Psoas muscle (tissue), 8 donors: Measurements from ENCODE around the gene AMOTL1. TPM values are rescaled to one million over a fixed set of nuclear protein-coding genes. Genes with fewer than 3 reads are reported as not detected.
A peak's percentile ranks its signal among the peaks of the same experiment; 100 is the strongest.

Experiments used
- ATAC-seq, 4 donors: fragments of 200-7000 bp; cut with Tn5 transposase; one replicate each; pipeline ENCODE4 v1.9.1; 2020; ENCODE audit warnings: moderate library complexity in 3 of 4, mild to moderate bottlenecking in 2 of 4
- DNase-seq, 2 donors: peaks; one replicate each; pipeline ENCODE4 v3.0.0-alpha.2; 2020
- H3K27ac ChIP-seq: fragments of 200-600 bp; one replicate; pipeline ENCODE4 v1.8.0; 2022
- H3K27me3 ChIP-seq, 3 donors: fragments of 200-600 bp in 1 of 3; one replicate each; pipeline versions ENCODE4 v1.6.1 to v1.8.0; 2013 to 2022; ENCODE audit warnings: low read length in 2 of 3, mild to moderate bottlenecking in 2 of 3, moderate library complexity in 1 of 3; ENCODE audit not compliant: insufficient read depth in 3 of 3
- H3K36me3 ChIP-seq, 2 donors: fragments of 200-600 bp in 1 of 2; one replicate each; pipeline versions ENCODE4 v1.6.1 to v1.8.0; 2013 to 2022; ENCODE audit warnings: low read depth in 1 of 2, mild to moderate bottlenecking in 1 of 2, moderate library complexity in 1 of 2; ENCODE audit not compliant: insufficient read depth in 1 of 2
- H3K4me1 ChIP-seq: fragments of 200-600 bp; one replicate; pipeline ENCODE4 v1.8.0; 2022
- H3K4me3 ChIP-seq: fragments of 200-600 bp; one replicate; pipeline ENCODE4 v1.8.0; 2022; ENCODE audit warnings: mild to moderate bottlenecking
- H3K9me3 ChIP-seq: fragments of 200-600 bp; one replicate; pipeline ENCODE4 v1.8.0; 2022
- CTCF ChIP-seq: fragments of 200-600 bp; IDR thresholded peaks from one replicate; pipeline ENCODE4 v1.8.0; 2022; ENCODE audit warnings: antibody characterized with exemption
- WGBS, 3 donors: extraction: QIAGEN DNeasy Blood & Tissue Kit; methylation state at CpG; one replicate each; pipeline versions ENCODE4 v1.1.6 to v1.1.7; 2013; 5-methylcytosine and 5-hydroxymethylcytosine counted together
- intact Hi-C, 2 donors: fragments of 100-400 bp; cut with DNase I; formaldehyde crosslinking; loops; one replicate each; pipeline versions ENCODE4 v1.11.0 to v1.14.2; 2022
- polyA plus RNA-seq, 3 donors: library from polyadenylated mRNA; stranded (reverse); fragments of 200-250 nt; gene quantifications; one replicate each; pipeline ENCODE4 v1.2.3, GENCODE V29; 2013
- total RNA-seq, 4 donors: library from RNA; stranded (reverse); fragmentation: NEBNext Ultra II Directional in 2 of 4; extraction: Animal tissue kit (Norgen Biotek cat#: 25700) in 2 of 4; gene quantifications; one replicate each; pipeline versions ENCODE4 v1.2.1 to v1.2.4, GENCODE V29; 2021 to 2023
- donor health status: healthy with polysubstance abuse.
- donor health status: DM: no; HTN: no; CAD: no; lungs with moderate emphysema.
- donor health status: Bipolar disorder and iron deficiency.
- donor health status: healthy.
- donor health status: DM: yes; HTN: yes; CAD: no.
- donor health status: DM: no; HTN: no; CAD: no.
- donor health status: DM: no; HTN: no; CAD: no.
- donor health status: DM: yes; HTN: yes; CAD: no.

AMOTL1 gene
- total and polyA plus RNA-seq, 7 donors = 46.5 to 355 (median 225) TPM

DNA sequence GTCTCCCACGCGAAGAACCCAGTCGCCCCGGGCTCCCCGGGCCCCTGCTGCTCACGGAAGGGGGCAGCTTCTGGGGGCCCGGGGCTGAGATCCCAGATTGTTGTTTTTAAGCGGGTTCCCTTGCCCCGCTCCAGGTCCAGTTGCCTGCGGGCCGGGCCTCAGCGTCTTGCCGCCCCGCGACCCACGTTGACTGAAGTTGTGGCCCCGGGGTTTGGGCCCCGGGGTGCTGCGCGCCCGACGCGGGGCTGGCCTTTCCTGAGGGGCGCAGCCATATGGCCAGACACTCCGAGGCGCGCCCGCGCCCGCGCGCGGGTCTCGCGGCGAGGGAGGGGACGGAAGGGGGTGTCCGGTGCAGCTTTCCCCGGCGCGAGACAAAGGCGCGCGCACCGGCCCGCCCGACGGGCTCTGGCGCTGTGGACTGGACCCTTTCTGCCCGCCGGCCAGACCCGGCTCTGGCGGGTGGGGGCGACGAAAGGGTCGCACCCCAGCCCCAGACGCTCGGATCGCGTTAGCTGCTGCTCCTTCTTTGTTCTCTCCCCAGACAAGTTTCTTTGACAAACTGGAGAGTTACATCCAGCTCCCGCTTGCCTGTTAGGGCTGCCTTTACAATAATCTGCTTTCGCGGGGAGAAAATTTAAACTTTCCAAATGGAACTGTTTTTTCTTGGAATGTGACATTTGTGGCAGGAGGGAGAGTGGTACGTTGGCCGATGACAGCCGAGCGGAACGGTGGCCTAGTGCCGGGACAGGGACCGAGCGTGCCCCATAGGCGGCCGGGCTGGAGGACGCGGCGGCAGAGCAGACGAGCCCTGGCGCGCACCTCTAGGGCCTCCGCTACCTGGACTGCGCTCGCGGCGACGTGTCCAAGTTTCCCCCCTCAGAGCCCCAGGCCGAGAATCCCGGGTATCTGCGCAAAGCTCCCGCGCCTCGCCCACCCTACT, 716 bp downstream of the AMOTL1 start:
- Histone ChIP-seq H3K4me3 (peak overlapping the region; percentile 99), H3K4me1 (peaks cover 52% of the 10 kb centered on the region), H3K36me3 (no peaks in the 10 kb centered on the region), H3K27ac (peak overlapping the region; percentile 99), H3K27me3 (no peaks in the 10 kb centered on the region), H3K9me3 (no peaks in the 10 kb centered on the region)
- WGBS, 3 donors = 0 to 1% (median 0%) methylated on average over 74 to 91 of the region's 91 CpGs
- peak; percentile 55 to 75 for DNase-seq
- no peak for TF ChIP-seq CTCF
- intact Hi-C loops = loop anchor here (2.0 to 10.0 kb wide), 4 partner anchors 32 to 147 kb away; no protein-coding TSS in a partner anchor
- peak; percentile 41 to 66 (median 60) for ATAC-seq

GRCh38 chr11:94769880-94770279, 1.7 kb downstream of the AMOTL1 start:
- WGBS, 3 donors = 10% methylated on average over 8 of the region's 8 CpGs
- Histone ChIP-seq H3K4me3 (peak overlapping the region; percentile 99), H3K4me1 (peaks cover 61% of the 10 kb centered on the region), H3K27me3 (no peaks in the 10 kb centered on the region), H3K36me3 (no peaks in the 10 kb centered on the region), H3K9me3 (no peaks in the 10 kb centered on the region), H3K27ac (peak overlapping the region; percentile 99)
- intact Hi-C loops = loop anchor here (2.0 to 10.0 kb wide), 5 partner anchors 31 to 148 kb away; no protein-coding TSS in a partner anchor
- ATAC-seq = peak in 3 of 4 donors; percentile 50 to 53 (median 53)
- TF ChIP-seq CTCF = no peak
- DNase-seq = peak; percentile 32 to 70

- H3K27ac ChIP-seq = peak overlapping the region; percentile 99
- ATAC-seq (no peak), DNase-seq (no peak)
- H3K9me3 ChIP-seq = no peaks in the 10 kb centered on the region
- WGBS, 3 donors = 65 to 75% (median 69%) methylated on average over 4 of the region's 4 CpGs
- peak overlapping the region; percentile 99 for H3K4me3 ChIP-seq
- peaks cover 66% of the 10 kb centered on the region for H3K4me1 ChIP-seq
- intact Hi-C loops = loop anchor here in 1 of 2 donors (5.0 kb wide), 1 partner anchor 82 kb away; no protein-coding TSS in a partner anchor
- TF ChIP-seq CTCF = no peak
- no peaks in the 10 kb centered on the region for H3K27me3 ChIP-seq
- no peaks in the 10 kb centered on the region for H3K36me3 ChIP-seq
These were observed 2.5 kb downstream of the AMOTL1 start for GRCh38 chr11:94770563-94771120.

DNA sequence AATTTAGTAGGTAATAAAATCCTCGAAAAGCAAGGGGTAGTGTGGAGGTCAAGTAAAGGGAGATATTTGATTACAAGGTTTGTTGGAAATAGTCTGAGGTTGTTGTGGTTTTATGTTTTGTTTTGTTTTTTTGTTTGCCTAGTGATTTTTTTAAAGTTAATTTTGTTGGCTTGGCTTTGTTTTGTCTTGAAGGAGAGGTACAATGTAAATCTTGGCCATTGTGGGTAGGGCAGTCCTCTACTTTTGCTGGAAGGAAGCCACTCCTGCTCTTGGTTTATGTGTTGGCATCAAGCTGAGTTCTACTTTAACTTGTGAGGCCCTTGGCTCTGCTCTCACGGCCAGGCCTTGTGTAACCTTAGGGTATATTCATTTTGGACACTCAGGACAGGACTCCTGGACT, 3.2 kb downstream of the AMOTL1 start:
- Histone ChIP-seq H3K4me3 (peak overlapping the region; percentile 99), H3K4me1 (peaks cover 73% of the 10 kb centered on the region), H3K9me3 (no peaks in the 10 kb centered on the region), H3K36me3 (no peaks in the 10 kb centered on the region), H3K27ac (peak overlapping the region; percentile 99), H3K27me3 (no peaks in the 10 kb centered on the region)
- ATAC-seq = peak in 2 of 4 donors; percentile 14 to 22
- WGBS, 3 donors = 19 to 31% (median 25%) methylated on average over 2 of the region's 2 CpGs
- TF ChIP-seq CTCF = no peak
- no peak for DNase-seq
- intact Hi-C loops = loop anchor here in 1 of 2 donors (5.0 kb wide), 1 partner anchor 81 kb away; no protein-coding TSS in a partner anchor
